Astrocyte (in vitro differentiated cells and primary cell): ENCODE measurements around the gene RPL5.

Source experiments
- CTCF ChIP-seq: IDR thresholded peaks from 2 replicates; pipeline ENCODE4 v1.5.1; 2011; ENCODE audit warnings: low read depth, mild to moderate bottlenecking, inconsistent platforms, low read length, moderate library complexity; ENCODE audit not compliant: insufficient read depth
- EZH2 ChIP-seq: IDR thresholded peaks from 2 replicates; pipeline ENCODE4 v1.6.1; 2012; ENCODE audit warnings: mild to moderate bottlenecking, low read length, inconsistent platforms; ENCODE audit not compliant: insufficient read depth

GRCh38 chr1:92884195-92884594, 52.4 kb downstream of the RPL5 start:
- TF ChIP-seq CTCF (no peak), EZH2 (no peak)
